K562 (cell line): Measurements from ENCODE around the gene RAD50. TPM values are rescaled to one million over a fixed set of nuclear protein-coding genes. Genes with fewer than 3 reads are reported as not detected.

ENCODE experiments used
- ARID1B ChIP-seq: fragments of 450-650 bp; IDR thresholded peaks from 2 replicates; pipeline ENCODE4 v1.6.1; 2016; ENCODE audit warnings: antibody characterized with exemption, mild to moderate bottlenecking, inconsistent platforms
- DMBX1 ChIP-seq: fragments of 250-450 bp; sonication (Bioruptor Pico); IDR thresholded peaks from 2 replicates; pipeline ENCODE4 v1.8.0; 2022; ENCODE audit warnings: inconsistent platforms, mild to moderate bottlenecking, moderate library complexity, borderline replicate concordance
- KAT8 ChIP-seq: fragments of 450-650 bp; IDR thresholded peaks from 2 replicates; pipeline ENCODE4 v1.6.1; 2016; ENCODE audit warnings: low read depth, mild to moderate bottlenecking
- MAFK ChIP-seq: IDR thresholded peaks from 2 replicates; pipeline ENCODE4 v1.6.1; 2011; ENCODE audit warnings: low read length, improper control_type of control experiment
- MAZ ChIP-seq, 2 experiments: fragments of 450-650 bp in 1 of 2; sonication (generic) in 1 of 2; formaldehyde crosslinking; IDR thresholded peaks in 1 of 2; conservative IDR thresholded peaks in 1 of 2; 2 replicates each; pipeline versions ENCODE4 v1.4.0 to v1.5.0; 2020; ENCODE audit warnings: mild to moderate bottlenecking in 1 of 2, missing genetic modification reagents in 1 of 2
- PHF20 ChIP-seq: fragments of 450-650 bp; IDR thresholded peaks from 2 replicates; pipeline ENCODE4 v1.6.1; 2018; ENCODE audit not compliant: partially characterized antibody
- POLR2A ChIP-seq: fragments of 450-650 bp; conservative IDR thresholded peaks from 2 replicates; pipeline ENCODE4 v1.6.1; 2016
- TFAM ChIP-seq: fragments of 250-450 bp; sonication (Bioruptor Pico); conservative IDR thresholded peaks from 2 replicates; pipeline ENCODE4 v1.5.0; 2021; ENCODE audit warnings: mild to moderate bottlenecking, moderate library complexity
- TSC22D4 ChIP-seq: fragments of 450-650 bp; IDR thresholded peaks from 2 replicates; pipeline ENCODE4 v1.6.1; 2016; ENCODE audit warnings: missing genetic modification characterization, missing biosample characterization, control low read depth
- ZBED1 ChIP-seq: IDR thresholded peaks from 2 replicates; pipeline ENCODE4 v1.6.1; 2014
- ZBTB1 ChIP-seq: sonication (generic); formaldehyde crosslinking; IDR thresholded peaks from 2 replicates; pipeline ENCODE4 v1.8.1; 2023; ENCODE audit warnings: missing genetic modification reagents, low read depth, mild to moderate bottlenecking, borderline replicate concordance
- ZEB2 ChIP-seq: fragments of 450-650 bp; IDR thresholded peaks from 2 replicates; pipeline ENCODE4 v1.6.1; 2016
- ZNF586 ChIP-seq: fragments of 450-650 bp; formaldehyde crosslinking; conservative IDR thresholded peaks from 2 replicates; pipeline ENCODE4 v1.4.0; 2020; ENCODE audit warnings: mild to moderate bottlenecking, moderate library complexity
- ZNF699 ChIP-seq: fragments of 250-450 bp; sonication (Bioruptor Pico); IDR thresholded peaks from 2 replicates; pipeline ENCODE4 v1.8.0; 2021; ENCODE audit warnings: mild to moderate bottlenecking, moderate library complexity; ENCODE audit not compliant: insufficient replicate concordance
- polyA plus RNA-seq, 8 experiments: library from polyadenylated mRNA; depleted of rRNA in 4 of 8; stranded (reverse) in 5 of 8; unstranded in 3 of 8; fragments of >200 nt; fragmentation: Nextera tagmentation in 2 of 8; fragmentation: Illumina TruSeq in 1 of 8; extraction: Ambion mirVana in 2 of 8; extraction: Trizol in 1 of 8; gene quantifications; 2 replicates each; pipeline versions ENCODE4 v1.2.1 to v1.2.3, GENCODE V29; 2011 to 2014; ENCODE audit warnings: inconsistent platforms in 1 of 8, missing spikeins in 1 of 8
- total RNA-seq, 7 experiments: library from RNA; depleted of rRNA in 6 of 7; stranded (reverse); fragments of >200 nt in 6 of 7; fragmentation: Illumina TruSeq in 2 of 7; extraction: Trizol in 2 of 7; gene quantifications; 2 replicates each; pipeline versions ENCODE4 v1.2.1 to v1.2.3, GENCODE V29; 2011 to 2021; ENCODE audit warnings: low replicate concordance in 1 of 7
- TF ChIP-seq, protein P1 (sequence below): sonication (generic); formaldehyde crosslinking; IDR thresholded peaks from 2 replicates; pipeline ENCODE4 v1.8.0; 2022; ENCODE audit warnings: mild to moderate bottlenecking, missing genetic modification reagents
- TF ChIP-seq, protein P2 (sequence below), 2 experiments: fragments of 200-800 bp in 1 of 2; sonication (Bioruptor generic) in 1 of 2; sonication (generic) in 1 of 2; formaldehyde crosslinking in 1 of 2; IDR thresholded peaks in 1 of 2; conservative IDR thresholded peaks in 1 of 2; 2 replicates each; pipeline versions ENCODE4 v1.5.0 to v1.6.1; 2016 to 2020; ENCODE audit warnings: missing compliant biosample characterization in 1 of 2, missing genetic modification characterization in 1 of 2, missing genetic modification reagents in 1 of 2
- TF ChIP-seq, protein P3 (sequence below): sonication (generic); formaldehyde crosslinking; IDR thresholded peaks from 2 replicates; pipeline ENCODE4 v1.8.1; 2023; ENCODE audit warnings: missing genetic modification reagents, mild to moderate bottlenecking, borderline replicate concordance

The RAD50 gene
- total and polyA plus RNA-seq, 9 of the 15 experiments (the other 6 are each of a cell fraction or from before 2014, with no cell fraction given), result 15.3 to 74.2 (median 44.1) TPM

DNA sequence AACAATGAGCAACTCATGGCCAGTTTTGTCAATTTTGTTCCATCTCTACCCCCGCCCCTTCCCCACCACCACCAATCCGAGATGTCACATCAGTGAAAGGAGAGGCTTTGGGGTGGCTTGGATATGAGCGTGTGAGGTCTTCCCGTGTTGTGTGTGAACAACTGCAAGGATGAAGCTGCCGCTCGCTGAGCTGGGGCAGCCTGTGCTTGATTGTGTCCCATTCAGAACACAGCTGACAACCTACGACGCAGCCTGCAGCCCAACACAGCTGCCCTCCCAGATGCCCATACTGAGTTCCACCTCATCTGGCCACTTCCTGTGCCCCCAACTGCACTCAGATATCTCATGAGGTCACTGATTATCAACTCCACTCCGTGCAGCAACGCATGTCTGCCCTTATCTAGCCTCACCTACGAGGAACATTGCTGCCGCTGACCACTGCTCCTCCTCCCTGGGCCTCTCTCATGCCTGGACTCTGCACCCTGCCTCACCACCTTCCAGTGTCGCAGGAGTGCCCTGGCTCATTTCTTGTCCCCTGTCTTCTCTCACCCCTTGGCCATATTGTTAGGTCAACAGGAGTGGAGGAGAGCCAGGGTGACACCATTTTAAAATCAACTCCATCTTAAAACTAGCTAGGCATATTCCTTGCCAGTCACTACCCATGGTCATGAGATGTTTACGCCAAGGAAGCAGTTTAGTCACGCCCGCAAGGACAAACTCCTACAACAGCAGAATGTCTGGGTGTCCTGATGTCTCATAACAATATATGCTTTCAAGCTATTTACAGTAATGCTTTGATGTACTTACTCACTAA, 109.7 kb downstream of the RAD50 start (continued):
- TF ChIP-seq, protein P1, sequence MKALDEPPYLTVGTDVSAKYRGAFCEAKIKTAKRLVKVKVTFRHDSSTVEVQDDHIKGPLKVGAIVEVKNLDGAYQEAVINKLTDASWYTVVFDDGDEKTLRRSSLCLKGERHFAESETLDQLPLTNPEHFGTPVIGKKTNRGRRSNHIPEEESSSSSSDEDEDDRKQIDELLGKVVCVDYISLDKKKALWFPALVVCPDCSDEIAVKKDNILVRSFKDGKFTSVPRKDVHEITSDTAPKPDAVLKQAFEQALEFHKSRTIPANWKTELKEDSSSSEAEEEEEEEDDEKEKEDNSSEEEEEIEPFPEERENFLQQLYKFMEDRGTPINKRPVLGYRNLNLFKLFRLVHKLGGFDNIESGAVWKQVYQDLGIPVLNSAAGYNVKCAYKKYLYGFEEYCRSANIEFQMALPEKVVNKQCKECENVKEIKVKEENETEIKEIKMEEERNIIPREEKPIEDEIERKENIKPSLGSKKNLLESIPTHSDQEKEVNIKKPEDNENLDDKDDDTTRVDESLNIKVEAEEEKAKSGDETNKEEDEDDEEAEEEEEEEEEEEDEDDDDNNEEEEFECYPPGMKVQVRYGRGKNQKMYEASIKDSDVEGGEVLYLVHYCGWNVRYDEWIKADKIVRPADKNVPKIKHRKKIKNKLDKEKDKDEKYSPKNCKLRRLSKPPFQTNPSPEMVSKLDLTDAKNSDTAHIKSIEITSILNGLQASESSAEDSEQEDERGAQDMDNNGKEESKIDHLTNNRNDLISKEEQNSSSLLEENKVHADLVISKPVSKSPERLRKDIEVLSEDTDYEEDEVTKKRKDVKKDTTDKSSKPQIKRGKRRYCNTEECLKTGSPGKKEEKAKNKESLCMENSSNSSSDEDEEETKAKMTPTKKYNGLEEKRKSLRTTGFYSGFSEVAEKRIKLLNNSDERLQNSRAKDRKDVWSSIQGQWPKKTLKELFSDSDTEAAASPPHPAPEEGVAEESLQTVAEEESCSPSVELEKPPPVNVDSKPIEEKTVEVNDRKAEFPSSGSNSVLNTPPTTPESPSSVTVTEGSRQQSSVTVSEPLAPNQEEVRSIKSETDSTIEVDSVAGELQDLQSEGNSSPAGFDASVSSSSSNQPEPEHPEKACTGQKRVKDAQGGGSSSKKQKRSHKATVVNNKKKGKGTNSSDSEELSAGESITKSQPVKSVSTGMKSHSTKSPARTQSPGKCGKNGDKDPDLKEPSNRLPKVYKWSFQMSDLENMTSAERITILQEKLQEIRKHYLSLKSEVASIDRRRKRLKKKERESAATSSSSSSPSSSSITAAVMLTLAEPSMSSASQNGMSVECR, result no peak
- TF ChIP-seq ZEB2, result no peak; the same call in 1 of the 2 replicates
- peak; percentile 59 for TF ChIP-seq ZNF699 (CRISPR knock-in tag)
- TF ChIP-seq ZBTB1 (CRISPR knock-in tag), result peak; percentile 59; the same call in 1 of the 2 replicates
- TF ChIP-seq, protein P2, sequence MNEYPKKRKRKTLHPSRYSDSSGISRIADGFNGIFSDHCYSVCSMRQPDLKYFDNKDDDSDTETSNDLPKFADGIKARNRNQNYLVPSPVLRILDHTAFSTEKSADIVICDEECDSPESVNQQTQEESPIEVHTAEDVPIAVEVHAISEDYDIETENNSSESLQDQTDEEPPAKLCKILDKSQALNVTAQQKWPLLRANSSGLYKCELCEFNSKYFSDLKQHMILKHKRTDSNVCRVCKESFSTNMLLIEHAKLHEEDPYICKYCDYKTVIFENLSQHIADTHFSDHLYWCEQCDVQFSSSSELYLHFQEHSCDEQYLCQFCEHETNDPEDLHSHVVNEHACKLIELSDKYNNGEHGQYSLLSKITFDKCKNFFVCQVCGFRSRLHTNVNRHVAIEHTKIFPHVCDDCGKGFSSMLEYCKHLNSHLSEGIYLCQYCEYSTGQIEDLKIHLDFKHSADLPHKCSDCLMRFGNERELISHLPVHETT (CRISPR knock-in tag; conservative IDR thresholded peaks at IDR 0.05 in 1 of 2, IDR thresholded peaks at IDR 0.05 in 1 of 2), result peak in 1 of 2 experiments; percentile 97; a peak in 2 of 4 replicates
- TF ChIP-seq, protein P3, sequence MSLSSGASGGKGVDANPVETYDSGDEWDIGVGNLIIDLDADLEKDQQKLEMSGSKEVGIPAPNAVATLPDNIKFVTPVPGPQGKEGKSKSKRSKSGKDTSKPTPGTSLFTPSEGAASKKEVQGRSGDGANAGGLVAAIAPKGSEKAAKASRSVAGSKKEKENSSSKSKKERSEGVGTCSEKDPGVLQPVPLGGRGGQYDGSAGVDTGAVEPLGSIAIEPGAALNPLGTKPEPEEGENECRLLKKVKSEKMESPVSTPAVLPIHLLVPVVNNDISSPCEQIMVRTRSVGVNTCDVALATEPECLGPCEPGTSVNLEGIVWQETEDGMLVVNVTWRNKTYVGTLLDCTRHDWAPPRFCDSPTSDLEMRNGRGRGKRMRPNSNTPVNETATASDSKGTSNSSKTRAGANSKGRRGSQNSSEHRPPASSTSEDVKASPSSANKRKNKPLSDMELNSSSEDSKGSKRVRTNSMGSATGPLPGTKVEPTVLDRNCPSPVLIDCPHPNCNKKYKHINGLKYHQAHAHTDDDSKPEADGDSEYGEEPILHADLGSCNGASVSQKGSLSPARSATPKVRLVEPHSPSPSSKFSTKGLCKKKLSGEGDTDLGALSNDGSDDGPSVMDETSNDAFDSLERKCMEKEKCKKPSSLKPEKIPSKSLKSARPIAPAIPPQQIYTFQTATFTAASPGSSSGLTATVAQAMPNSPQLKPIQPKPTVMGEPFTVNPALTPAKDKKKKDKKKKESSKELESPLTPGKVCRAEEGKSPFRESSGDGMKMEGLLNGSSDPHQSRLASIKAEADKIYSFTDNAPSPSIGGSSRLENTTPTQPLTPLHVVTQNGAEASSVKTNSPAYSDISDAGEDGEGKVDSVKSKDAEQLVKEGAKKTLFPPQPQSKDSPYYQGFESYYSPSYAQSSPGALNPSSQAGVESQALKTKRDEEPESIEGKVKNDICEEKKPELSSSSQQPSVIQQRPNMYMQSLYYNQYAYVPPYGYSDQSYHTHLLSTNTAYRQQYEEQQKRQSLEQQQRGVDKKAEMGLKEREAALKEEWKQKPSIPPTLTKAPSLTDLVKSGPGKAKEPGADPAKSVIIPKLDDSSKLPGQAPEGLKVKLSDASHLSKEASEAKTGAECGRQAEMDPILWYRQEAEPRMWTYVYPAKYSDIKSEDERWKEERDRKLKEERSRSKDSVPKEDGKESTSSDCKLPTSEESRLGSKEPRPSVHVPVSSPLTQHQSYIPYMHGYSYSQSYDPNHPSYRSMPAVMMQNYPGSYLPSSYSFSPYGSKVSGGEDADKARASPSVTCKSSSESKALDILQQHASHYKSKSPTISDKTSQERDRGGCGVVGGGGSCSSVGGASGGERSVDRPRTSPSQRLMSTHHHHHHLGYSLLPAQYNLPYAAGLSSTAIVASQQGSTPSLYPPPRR (CRISPR knock-in tag), result no peak
- TF ChIP-seq MAZ (CRISPR knock-in tag; conservative IDR thresholded peaks at IDR 0.05 in 1 of 2, IDR thresholded peaks at IDR 0.05 in 1 of 2), result peak in 1 of 2 experiments; percentile 94; a peak in 2 of 4 replicates
- no peak for TF ChIP-seq PHF20
- no peak for TF ChIP-seq KAT8
- TF ChIP-seq TFAM (CRISPR knock-in tag), result no peak
- TF ChIP-seq POLR2A, result peak; percentile 97
- no peak for TF ChIP-seq TSC22D4 (tag)
- TF ChIP-seq ZNF586 (CRISPR knock-in tag), result peak; percentile 92
- no peak for TF ChIP-seq MAFK
- TF ChIP-seq DMBX1 (CRISPR knock-in tag), result peak; percentile 99
- peak; percentile 85; the same call in 1 of the 2 replicates for TF ChIP-seq ZBED1
- peak; percentile 69 for TF ChIP-seq ARID1B
